GM21447 (cell line): ENCODE measurements around the gene ARMC7.
"Not testable (repeated sequence)": the region's sequence is repeated elsewhere in the genome, so short reads cannot be mapped to it uniquely, and the experiment has no call there.

Experiments
- ATAC-seq: cut with Tn5 transposase; IDR thresholded peaks from one replicate; pipeline ENCODE4 v1.9.1; 2021; ENCODE audit not compliant: unreplicated experiment

ARMC7 gene

DNA sequence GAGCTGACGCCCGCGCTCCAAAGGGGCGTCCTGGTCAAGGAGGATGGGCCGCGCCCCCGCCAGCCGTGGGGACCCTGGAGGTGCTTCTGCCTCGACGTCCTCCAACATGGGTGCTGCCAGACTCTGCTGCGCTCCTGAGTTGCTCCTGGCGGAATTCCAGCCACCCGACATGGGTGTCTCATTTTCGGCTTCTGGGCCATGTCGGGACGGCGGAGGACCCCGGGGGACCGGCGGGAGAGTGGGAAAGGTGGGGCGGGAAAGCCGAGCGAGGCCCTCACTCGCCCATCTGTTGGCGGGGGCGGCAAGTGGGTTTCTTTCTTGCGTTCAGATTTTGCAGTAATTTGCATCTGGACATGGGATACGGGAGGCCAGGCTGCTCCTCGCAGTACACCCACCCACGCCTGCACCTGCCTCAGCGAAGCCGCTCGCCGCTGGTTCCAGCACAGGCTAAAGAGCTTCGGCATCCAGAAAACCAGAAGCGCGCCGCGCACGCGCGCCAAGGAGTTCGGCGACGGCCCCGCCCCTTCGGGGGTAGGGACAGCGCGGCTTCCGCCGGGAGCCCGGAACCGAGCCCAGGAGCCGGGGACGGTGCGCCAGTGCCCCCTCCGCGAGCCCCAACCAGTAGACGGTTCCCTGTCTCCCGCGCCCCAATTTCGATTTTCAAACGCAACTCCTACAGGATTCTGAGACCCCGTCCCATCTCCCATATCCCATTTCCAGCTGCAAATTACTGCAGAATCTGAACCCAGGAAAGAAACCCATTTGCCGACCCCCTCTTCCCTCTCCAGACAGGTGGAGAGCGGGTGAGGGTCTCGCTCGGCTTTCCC, at the start of gene ARMC7:
ARMC7 (plus strand) TSS at position 563 of the 827 bp plus-strand sequence. CDS start 320 bp downstream, outside the sequence.
- ATAC-seq, result peak; percentile 63

DNA sequence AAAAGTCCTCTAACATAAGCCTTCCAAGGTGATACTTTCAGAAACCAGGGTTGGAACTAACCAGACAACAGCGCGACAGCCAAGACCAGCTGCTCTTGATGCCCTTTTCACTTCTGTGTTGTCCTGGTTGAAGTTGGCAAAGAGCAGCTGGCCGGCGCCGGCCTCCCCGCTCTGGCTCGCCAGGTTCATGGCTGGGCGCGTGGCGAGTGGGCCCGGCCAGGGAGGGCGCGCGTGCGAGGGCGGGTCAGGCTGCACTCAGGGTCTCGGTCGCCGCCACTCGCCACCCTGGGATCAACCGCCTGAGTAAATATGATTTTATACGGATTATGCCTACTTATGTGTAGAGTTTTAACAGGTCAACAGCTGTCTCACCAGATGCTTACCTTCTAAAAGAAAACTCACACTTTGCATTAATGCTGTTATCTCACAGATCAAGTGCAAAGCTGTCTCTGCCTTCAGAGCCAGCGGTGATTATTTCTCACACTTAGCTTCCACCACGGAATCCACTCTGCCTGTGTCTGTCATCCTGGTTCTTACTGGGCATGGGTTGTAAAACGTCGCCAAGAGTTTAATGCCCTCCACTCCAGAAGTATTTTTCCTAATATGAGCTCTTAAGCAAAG, 49.2 kb upstream of the ARMC7 start:
- no peak for ATAC-seq

DNA sequence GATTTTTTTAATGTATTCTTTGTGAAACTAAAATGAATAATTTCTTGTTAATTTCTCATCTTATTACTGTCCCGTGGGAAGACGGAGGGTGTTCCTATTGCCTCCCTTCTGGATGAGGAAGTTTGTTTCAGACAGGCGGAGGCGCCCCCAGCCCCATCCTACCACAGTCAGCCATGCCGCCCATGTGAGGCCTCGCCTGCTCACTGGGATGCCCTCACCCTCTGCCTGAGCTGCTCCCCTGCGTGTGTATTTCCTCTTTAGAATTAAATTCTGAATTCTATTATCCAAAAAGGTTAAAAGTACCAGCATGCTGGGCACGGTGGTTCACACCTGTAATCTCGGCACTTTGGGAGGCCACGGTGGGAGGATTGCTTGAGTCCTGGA, 48.7 kb upstream of the ARMC7 start:
- no peak for ATAC-seq

DNA sequence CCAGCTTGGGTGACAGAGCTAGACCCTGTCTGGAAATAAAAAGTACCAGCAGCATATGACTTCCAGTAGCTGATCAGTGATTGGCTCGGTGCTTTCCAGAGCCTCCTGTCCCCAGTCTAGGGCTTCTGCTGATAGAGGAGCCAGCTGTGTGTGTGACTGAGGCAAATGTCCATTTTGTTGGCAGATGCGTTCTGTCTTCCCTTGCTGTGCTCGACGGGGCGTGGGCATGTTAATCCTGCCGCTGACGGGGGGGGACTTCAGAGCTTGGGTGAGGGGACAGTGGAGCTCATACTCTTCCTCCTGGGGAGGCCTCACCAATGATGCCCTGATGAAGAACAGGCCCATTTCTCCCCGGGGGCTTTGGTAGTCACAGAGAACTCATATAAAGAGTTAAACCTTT, 48.2 kb upstream of the ARMC7 start:
- no peak for ATAC-seq

DNA sequence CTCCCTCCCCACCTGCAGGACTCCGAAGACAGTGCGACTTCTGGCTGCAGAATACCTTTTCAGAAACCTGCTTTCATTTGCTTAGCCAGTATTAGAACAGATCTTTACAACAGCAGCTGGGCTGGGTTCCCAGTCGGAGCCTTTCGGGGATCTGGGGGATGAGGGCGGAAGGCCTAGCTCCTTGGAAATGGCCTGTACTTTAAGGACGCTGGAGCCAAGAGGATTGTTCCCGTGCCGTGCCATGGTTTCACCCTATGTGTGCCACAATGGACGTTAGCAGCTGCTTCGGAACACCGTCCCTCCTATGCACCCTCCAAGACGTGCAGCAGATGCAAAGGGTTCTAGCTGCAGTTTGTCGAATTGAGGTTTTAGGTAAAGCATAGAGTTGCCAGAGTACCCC, 46.6 kb upstream of the ARMC7 start:
- no peak for ATAC-seq

DNA sequence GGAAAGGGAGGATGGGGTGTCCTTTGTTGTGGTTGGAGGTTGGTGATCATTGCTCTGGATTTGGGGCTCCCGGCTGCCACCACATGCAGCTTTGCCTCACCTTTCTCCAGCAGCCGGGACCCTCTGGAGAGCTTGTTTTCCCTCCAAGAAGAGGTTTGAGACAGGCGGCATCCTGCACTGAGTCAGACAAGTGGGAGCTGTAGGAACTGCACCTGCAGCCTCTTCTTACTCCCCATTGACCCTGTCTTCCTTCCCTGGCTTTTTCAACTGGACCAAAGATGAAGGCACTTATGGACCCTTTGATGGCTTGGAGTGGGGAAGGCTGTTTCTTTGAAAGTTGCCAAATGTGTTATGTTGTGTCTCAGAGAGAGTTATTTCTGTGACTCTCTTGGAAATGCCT, 46.1 kb upstream of the ARMC7 start:
- no peak for ATAC-seq

DNA sequence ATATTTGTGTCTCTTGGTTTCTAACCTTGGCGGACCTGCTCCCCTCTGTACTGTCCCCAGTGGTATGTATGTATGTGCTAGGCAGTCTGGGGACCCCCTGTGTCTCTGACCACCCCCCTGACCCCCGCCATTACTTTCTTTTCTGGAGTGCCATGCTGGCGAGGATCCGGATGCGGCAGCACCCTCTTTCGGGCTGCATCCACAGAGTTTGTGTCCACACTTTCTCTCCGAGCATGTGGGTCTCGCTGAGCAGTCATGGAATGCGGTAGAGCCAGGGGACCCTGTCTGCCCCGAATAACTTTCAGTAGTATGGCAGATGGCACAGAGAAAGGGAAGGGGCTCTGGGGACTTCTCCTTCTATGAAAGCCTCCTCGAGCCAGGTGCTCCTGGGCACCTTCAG, 45.7 kb upstream of the ARMC7 start:
- ATAC-seq, result no peak

DNA sequence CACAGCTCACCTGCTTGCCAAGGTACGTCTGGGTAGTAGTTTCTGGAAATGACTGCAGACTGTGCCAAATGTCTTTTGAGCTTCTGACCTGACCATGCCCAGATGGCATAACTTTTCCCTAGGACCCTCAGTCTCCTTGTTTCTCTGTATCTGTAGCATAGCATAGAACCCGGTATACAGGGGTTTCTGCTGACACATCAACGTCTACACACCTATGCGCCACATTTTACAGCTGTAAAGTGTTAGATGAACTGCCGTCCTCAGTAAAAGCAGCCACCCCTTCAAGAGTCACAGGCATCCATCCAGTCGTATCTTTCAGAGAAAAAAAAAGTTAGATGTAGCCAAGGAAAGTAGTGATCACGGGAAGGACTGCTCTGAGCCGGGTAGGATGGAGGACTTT, 45.3 kb upstream of the ARMC7 start:
- ATAC-seq, result no peak

DNA sequence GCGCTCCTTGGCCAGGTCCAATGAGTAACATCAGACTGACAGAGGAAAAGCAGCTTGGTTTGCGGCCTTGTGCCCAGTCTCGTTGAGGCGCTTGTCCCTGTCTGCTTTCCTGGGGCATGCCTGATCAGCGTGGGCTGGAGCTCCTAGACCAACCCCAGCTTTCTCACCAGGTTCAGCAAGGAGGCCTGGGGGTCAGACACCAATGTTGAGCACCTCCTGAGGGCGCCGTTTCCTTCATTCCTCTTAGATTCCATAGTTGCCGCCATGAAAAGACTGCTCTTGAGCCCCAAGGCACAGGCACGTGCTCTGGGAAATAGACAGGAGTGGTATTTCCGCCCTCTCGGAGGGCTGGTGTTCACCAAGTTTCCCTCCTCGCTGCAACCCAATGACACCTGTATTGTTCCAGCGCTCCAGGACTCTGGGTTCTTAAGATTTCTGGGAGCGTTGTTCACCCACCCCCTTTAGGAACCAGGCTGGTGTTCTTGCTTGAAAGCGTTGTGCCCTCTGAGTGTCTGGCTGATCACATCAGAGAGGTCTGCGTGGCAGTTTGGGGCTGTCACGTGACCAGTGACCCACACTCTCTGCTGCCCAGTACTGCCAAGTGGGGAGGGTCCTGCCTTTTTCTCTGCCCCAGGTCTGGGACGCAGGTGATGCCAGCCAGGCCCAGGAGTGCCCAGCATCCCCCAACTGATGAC, 44.8 kb upstream of the ARMC7 start:
- ATAC-seq, result no peak

DNA sequence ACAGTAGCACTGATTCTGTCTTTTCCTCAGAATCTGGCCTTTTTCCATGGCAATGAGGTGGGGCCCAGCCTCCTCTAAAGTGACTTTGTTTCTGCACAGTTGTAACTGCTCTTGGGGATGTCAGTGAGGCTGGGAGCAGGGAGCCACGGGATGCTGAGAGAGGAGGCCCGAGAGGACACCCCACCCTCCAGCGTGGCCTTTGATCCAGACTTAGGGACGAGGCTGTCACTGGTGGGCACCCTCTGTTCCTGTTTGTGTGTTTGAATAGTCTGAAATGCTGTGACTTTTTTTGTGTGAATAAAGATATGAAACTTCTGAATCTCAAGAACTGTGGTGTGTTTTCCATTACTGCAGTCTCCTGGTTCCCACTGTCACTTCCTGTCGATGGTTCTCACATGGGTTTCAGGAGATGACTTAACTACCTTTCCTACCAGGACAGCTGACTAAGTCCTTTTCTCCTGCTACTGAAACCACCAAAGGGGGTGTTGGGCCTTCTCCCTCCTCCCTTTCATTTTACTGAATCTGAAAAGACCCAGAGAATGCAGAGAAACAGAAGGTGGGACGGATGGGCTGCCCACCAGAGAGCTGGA, 44.1 kb upstream of the ARMC7 start:
- no peak for ATAC-seq

DNA sequence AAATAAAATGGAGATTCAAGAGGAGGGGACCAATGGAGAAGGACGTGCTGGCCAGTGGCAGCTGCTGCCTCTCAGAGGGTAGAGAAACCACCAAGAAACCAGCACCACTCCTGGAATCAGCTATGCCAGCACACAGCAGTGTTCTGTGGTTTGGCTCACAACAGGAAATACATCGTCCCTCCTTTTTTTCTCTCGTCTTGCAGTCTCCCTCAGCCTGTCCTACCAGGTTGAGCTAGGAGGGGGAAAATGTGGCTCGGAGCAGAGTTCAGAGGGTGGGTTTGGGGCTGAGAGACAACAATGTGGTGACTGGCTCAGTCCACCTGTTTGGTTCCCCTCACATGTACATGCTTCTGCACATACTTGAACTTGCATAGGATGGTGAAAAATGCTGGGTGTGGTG, 41.9 kb upstream of the ARMC7 start:
- no peak for ATAC-seq

DNA sequence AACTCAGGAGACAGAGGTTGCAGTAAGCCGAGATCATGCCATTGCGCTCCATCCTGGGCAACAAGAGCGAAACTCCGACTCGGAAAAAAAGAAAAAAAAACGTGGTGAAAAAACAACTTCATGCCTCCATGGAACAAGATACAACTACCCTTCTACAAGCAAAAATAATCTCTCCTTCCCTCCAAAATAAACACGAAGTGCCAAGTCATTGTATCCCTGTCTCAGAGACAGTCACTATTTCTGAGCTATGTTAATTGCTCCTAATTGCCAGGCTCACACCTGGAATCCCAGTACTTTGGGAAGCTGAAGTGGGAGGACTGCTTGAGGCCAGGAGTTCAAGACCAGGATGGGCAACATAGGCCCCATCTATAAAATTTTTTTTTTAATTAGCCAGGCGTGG, 41.0 kb upstream of the ARMC7 start:
- no peak for ATAC-seq

DNA sequence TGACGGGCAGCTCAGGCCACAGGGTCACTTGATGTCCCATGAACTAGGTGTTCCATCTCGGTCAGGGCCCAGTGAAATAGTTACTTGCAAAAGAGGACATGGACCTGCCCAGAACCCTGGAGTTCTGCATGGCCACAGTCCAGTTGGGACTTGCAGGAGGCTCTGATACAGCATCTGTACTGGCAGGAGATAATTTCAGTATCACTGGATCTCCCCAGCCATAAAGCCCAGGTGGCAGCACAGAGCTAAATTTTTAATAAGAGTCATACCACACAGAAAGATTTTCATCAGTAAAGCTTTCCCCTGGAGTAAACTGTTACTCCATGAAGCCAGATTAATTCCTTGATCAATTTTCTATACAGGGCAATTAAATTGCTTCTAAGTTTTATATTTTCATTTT, 40.0 kb upstream of the ARMC7 start:
- no peak for ATAC-seq

DNA sequence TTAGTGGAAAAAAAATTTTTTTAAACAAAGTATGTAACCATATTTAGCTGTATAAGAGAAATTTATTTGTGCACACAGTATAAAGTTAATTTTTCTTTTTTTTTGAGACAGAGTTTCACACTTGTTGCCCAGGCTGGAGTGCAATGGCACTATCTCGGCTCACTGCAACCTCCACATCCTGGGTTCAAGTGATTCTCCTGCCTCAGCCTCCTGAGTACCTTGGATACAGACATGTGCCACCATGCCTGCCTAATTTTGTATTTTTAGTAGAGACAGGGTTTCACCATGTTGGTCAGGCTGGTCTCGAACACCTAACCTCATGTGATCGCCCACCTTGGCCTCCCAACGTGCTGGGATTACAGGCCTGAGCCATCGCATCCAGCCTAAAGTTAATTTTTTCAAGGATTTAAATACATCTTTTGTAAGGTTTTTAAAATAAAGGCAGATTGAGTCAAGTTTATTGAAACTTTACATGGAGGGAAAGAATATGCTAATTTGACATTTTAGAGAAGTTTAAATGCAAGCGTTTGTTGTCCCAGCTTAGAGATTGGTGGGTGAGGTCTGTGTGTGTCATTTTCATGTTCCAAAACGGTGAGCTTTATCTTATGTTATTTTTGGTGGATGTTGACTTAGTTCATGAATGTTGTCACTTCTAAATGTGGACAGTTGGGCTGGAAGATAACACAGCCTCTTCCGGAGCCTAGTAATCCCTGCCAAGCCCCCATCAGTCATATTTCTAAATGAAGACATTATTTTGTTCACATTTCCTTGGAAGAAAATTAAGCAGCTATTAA, 38.1 kb upstream of the ARMC7 start:
- not testable (repeated sequence) for ATAC-seq

DNA sequence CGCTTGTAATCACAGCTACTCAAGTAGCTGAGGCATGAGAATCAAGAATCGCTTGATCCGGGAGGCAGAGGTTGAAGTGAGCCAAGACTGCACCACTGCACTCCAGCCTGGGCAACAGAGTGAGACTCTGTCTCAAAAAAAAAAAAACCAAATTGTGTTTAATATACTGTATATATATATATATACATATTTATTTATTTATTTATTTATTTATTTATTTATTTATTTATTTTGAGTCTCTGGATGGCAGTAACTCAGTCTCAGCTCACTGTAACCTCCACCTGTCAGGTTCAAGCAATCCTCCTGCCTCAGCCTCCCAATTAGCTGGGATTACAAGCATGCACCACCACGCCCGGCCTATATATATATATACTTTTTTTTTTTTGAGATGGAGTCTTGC, 36.9 kb upstream of the ARMC7 start:
- not testable (repeated sequence) for ATAC-seq

DNA sequence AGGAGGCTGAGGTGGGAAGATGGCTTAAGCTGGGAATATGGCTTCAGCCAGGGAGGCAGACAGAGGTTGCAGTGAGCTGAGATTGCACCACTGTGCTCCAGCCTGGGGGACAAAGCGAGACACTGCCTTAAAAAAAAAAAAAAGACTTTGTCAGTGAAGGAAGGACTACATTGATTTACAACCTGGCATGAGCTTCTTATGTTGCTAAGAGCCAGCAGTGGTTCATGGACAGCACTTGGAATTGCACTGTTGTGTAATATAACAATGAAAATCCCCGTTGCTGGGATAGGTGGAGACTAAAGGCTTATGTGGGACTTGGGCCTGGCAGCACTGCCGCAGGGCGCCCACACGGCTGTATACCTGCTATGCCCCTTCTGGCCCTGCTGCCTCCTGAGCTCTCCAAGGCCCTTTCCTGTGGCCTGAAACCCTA, 36.1 kb upstream of the ARMC7 start:
- no peak for ATAC-seq

DNA sequence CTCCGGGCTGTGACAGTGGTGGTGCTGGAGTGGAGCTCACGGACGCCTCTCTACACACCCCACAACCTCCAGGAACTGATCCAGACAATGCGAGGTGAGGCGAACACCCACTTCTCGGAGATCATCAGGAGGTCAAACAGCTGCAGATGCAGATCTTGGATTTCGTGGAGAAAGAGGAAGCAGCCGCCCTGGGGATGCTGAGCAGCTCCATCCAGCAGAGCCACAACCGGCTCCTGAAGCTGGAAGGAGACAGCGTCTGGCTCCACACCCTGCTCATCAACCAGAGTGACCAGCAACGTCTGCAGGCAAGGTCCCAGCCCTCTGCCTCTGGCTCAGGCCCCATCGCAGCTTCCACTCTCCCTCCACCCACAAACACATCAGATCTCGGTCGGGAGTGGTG, 35.2 kb upstream of the ARMC7 start:
- ATAC-seq, result no peak

DNA sequence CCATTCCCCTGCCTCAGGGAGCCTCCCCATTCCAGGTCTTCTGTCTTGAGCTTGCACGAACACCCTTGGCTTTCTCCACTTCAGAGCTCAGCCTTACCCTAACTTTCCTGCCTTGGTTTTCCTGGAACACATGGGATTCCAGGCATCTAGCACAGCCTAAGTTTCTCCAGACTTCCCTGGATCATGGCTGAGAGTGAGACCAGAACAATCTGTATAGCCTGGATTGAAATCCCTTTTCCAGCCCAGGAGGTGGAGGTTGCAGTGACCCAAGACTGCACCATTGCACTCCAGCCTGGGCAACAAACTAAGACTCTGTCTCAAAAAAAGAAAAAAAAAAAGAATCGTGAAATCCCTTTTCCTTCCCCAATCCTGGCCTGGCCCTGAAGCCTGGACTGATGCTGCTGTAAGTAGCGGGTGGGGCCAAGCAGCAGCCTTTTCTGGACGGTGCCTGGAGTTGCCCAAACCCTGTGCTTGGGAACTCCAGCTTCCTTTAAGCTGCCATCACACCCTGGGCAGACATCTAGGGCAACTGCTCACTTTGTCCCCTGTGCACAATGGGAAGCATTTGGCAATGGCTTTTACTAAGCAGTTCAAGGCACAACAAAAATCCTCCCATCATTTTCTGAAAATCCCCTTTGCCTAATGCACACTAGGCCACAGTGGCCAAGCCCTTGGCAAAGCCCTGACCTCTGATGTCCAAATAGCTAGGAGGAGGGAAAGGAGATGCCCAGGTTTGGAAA, 34.0 kb upstream of the ARMC7 start:
- no peak for ATAC-seq

DNA sequence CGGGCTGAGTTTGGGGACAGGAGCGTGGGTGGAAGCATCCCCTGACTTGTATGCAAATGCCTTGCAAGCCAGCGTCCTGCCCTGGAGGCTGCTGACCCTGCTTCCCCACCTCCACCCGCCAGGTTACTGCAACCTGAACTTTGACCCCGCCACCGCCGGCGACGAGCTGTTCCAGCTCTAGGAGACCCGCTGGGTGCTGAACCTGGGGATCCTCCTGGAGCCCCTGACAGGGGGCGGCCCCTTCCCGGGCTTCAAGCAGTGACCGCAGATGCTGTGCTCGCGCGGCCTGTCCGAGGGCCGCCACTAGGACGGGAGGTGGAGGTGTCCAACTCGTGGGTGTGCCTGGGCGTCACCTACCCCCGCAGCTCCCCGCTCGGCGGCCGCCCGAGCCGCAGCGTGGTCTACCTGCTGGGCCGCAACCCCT, 32.7 kb upstream of the ARMC7 start:
- no peak for ATAC-seq
